HG02610 (cell line): ENCODE data around the gene HDAC9.

Source experiments
- ATAC-seq: cut with Tn5 transposase; IDR thresholded peaks from one replicate; pipeline ENCODE4 v1.9.1; 2021; ENCODE audit warnings: mild to moderate bottlenecking, moderate library complexity; ENCODE audit not compliant: unreplicated experiment

Gene HDAC9

GRCh38 chr7:18873734-18874336 lies 378.3 kb downstream of the HDAC9 start:
- no peak for ATAC-seq

- ATAC-seq, result no peak
These were observed 379.3 kb downstream of the HDAC9 start for GRCh38 chr7:18874880-18875279.

GRCh38 chr7:18877874-18878273 lies 382.3 kb downstream of the HDAC9 start:
- no peak for ATAC-seq

GRCh38 chr7:18886832-18887231 lies 391.3 kb downstream of the HDAC9 start:
- no peak for ATAC-seq

DNA sequence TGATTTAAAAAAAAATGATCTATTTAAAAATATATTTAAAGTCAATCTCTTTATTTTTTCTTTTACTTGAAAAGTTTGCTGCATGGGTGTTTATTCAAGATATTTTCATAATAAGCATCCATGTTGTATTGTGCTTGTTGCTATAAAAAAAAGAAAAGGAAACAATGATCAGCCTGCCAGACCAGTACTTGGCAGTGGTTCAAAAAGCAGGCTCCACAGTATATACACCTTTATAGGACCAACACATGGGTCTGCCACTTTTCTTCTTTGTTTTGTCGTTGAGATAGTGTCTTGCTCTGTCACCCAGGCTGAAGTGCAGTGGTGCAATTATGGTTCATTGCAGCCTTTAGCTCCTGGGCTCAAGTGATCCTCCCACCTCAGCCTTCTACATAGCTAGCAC lies 393.9 kb downstream of the HDAC9 start:
- no peak for ATAC-seq

GRCh38 chr7:18890134-18890533 lies 394.6 kb downstream of the HDAC9 start:
- ATAC-seq, result no peak

- no peak for ATAC-seq
These were observed 395.5 kb downstream of the HDAC9 start for GRCh38 chr7:18890885-18891621.

DNA sequence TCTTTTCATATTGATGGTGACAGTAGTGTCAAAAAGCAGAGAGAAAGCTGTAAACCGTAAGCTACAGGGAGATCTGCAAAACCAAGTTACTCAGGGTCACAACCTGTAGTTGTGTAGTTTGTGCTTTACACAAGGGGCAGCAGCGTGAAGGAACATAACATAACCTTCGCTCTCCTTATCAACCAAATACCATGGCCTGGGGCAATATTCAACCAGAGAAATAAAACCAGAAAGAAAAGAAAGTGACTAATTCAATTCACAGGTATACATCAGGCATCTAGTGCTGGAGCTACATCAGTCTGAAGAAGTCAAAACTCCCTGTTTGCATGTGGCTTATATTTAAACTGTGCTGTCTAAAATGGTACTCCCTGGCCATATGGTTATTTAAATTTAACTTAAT lies 397.6 kb downstream of the HDAC9 start:
- ATAC-seq, result no peak

DNA sequence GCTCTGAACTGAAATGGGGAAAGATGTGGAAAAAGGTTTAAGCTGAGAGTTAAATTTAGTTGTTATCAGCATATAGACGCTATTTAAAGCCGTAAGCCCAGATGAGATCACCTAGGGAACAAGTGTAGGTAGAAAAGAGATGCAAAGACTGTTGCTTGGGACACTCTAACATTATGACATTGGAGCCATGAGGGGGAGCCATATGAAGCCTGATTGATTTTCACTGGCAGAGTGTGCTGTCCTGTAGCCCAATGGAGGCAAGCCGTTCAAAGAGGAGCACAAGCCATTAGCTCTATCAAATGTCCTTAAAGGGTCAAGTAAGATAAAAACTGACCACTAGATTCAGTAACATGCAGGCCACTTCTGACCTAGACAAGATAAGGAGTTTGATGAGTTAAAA lies 398.6 kb downstream of the HDAC9 start:
- no peak for ATAC-seq

- no peak for ATAC-seq
These were observed 399.9 kb downstream of the HDAC9 start for GRCh38 chr7:18895456-18895855.

DNA sequence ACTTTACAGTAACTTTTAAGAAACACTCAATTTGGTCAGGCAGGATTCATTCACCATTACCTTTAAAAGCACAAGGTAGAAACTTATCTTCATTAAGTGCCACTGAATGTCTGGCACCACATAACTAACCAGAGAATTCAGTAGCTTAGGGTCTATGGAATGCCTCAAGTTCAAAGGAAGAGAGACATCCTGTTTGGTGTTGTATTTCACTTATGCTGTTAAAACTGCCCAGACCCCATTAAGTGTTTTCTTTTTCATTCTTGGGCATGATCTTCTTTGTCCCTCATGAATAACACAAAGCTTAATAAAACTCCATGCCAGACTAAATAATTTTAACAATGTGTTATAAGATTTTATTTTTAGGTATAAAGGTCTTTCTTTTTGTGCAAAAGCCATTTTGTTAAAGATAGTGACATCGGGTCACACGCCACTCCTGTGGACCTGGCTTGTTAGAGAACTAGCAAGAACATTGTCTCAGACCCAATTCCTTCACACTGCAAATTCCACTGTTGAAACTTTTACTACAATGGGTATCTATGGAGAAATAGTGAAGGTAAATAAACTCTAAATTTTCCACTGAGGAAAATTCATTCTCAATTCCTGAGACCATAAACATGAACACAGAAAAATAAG lies 400.9 kb downstream of the HDAC9 start:
- ATAC-seq, result no peak

- ATAC-seq, result no peak
These were observed 404.7 kb downstream of the HDAC9 start for GRCh38 chr7:18900236-18900635.

DNA sequence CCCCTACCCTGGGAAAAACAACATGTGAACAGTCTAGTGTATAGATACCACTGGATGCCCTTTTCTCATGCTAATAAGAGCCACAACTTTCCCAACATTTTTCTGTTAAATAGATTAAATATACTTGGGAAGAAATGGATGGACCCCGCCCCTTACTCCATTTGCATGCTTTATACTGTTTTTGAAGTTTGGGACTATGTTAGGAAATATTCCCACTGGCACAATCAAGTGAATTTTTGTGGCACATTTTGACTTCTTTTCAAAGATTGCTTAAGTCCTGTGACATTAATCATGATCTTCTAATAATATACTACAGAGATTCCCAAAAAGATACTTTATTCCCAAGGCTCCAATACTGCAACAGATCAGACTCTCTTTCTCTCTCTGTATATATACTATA lies 405.3 kb downstream of the HDAC9 start:
- no peak for ATAC-seq

DNA sequence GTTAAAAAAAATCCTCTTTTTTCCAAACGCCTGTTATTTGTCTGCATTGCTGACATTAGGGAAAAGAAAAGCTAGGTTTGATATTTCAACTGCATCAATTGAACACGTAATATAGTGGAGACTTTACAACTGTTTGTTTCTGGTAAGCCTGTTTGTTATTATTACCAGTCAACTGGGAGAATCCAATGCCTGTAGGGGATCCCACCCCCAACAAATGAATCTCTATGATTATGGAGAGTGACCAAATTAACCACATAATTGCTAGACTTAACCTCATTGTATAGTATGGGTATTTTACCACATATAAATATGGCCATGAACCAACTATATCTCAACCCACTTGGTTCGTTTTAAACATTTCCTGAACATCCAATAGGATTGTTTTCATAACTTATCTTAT lies 405.8 kb downstream of the HDAC9 start:
- no peak for ATAC-seq

DNA sequence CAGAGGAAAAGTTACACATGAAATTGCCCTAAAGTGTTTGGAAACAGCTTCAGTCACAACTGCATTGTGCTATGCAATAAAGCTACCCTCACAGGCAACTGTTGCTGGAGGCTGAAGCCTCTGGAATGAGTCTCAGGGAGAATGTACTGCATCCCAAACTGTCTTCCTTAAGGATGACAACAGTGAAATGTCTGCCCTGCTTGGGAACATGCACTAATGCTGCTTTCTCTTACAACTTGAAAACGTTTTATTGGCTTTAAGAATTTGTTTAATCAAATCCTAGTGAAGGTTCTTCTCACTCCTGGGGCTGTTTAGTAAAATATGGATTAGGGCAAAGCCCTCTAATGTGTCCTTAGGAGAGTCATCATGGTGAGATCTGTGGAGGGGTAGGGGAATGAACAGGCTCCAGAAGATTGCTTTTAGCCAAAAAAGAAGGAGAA lies 406.5 kb downstream of the HDAC9 start:
- no peak for ATAC-seq

DNA sequence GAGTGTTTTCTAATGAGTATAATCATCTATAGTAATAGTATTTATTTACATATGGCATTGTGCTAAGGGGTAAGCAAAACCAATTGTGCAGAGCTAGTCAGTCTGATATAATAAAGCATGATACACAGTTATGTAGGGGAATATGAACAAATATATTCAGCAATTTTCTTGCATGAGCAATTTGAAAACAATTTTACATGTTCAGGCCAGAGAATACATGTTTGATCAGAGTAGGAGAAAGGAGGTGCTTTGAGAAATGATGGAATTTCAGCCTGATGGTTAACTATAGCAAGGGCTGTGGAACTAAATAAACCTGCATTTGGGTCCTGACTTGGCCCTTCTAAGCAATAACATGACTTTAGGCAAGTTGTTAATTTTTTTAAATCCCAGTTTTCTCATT lies 407.3 kb downstream of the HDAC9 start:
- no peak for ATAC-seq

- no peak for ATAC-seq
These were observed 408.1 kb downstream of the HDAC9 start for GRCh38 chr7:18903695-18904094.

GRCh38 chr7:18905316-18905943 lies 409.9 kb downstream of the HDAC9 start:
- no peak for ATAC-seq

DNA sequence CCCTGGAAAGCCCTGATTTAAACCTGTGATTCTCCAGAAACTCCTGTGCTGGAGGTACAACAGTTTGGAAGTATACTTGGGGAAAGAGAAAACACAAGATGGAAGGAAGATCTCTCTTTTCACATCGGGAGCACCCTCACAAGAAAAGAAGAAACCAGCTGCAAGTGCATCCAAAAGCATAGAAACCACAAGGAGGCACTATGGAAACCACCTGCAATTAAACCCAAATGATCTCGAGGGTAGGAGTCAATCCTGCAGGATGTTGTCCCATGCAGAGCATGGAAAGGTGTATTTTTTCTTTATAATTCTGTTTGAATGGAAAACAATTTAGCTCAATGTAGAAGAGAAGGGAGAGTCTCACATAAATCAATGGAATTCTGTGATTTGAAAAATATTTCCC lies 411.4 kb downstream of the HDAC9 start:
- ATAC-seq, result no peak

DNA sequence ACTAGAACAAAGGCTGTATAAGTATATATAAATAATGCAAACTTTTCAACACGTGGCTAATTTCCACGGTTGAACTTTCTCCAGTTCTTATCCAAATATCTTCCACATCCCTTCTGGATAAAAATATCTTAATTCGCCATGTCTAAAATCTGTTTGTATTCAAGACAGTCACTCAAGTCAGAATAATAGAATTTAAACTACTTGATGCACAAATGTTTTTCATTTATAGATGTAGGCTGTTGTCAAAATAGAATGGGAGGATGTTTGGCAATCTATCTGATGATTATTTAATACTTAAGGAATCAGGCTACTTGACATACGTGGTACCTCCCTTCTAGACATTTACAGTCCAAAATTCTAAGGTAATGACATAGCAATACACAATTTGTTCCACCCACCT lies 417.6 kb downstream of the HDAC9 start:
- no peak for ATAC-seq

DNA sequence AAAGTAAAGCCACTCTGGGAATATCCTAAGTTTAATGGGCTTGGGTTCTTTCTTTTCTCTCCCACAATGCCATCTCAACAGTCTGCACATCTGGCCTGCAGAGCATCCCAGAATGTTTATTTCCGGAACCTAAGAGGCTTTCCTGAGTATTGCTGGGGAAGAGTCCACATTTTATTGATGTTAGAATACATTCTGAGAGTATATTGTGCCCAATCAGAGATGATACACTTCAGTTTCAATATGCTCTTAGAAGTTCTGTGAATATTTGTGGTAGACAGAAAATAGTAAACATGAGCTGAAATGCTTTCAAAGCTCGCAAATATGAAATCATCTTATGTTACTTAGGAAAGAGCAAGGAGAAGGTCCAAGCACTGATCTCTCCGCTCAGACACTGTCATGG lies 421.3 kb downstream of the HDAC9 start:
- ATAC-seq, result no peak

DNA sequence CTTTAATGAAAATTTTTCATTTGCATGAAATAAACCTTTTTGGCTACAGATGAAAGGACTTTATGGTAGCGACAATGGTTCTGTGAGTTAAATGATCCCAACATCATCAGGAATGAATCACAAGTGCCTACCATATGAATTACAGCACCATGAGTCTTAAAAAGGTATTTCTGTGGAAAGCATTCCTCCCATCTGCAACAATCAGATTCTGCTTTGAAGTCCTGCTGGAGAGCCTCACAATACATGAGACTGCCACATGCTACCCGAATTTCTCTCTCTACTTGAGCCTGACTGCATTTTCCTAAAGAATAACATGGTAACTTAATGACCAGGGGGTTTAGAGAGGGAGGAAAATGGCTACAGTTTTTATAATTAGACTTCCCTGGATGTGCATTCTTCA lies 431.6 kb downstream of the HDAC9 start:
- no peak for ATAC-seq
